Heart left ventricle (tissue), 16 donors: ENCODE results near the gene FRMD4B. TPM values are rescaled to one million over a fixed set of nuclear protein-coding genes. Genes with fewer than 3 reads are reported as not detected.

ENCODE experiments used
- ATAC-seq, 4 donors: fragments of 200-7000 bp; cut with Tn5 transposase; one replicate each; pipeline ENCODE4 v1.9.1; 2020 to 2022; ENCODE audit warnings: moderate library complexity in 4 of 4, mild to moderate bottlenecking in 3 of 4, moderate number of reproducible peaks in 1 of 4
- DNase-seq, 5 donors: peaks; one replicate each; pipeline ENCODE4 v3.0.0-alpha.2; 2020
- H3K27ac ChIP-seq, 12 donors: fragments of 200-600 bp; sonication (generic) in 4 of 12; one replicate each; pipeline versions ENCODE4 v1.5.0 to v1.8.0; 2016 to 2022; ENCODE audit warnings: mild to moderate bottlenecking in 2 of 12
- H3K27me3 ChIP-seq, 9 donors: fragments of 200-600 bp; sonication (generic) in 2 of 9; one replicate each; pipeline versions ENCODE4 v1.5.1 to v1.8.0; 2016 to 2022; ENCODE audit warnings: mild to moderate bottlenecking in 3 of 9
- H3K36me3 ChIP-seq, 9 donors: fragments of 200-600 bp; sonication (generic) in 2 of 9; one replicate each; pipeline versions ENCODE4 v1.5.0 to v1.8.0; 2018 to 2022; ENCODE audit warnings: mild to moderate bottlenecking in 2 of 9
- H3K4me1 ChIP-seq, 12 donors: fragments of 200-600 bp; sonication (generic) in 4 of 12; one replicate each; pipeline versions ENCODE4 v1.5.0 to v1.8.0; 2016 to 2022; ENCODE audit warnings: mild to moderate bottlenecking in 3 of 12
- H3K4me3 ChIP-seq, 12 donors: fragments of 200-600 bp; sonication (generic) in 4 of 12; one replicate each; pipeline versions ENCODE4 v1.5.0 to v1.8.0; 2017 to 2022; ENCODE audit warnings: mild to moderate bottlenecking in 9 of 12, moderate library complexity in 4 of 12
- H3K9me3 ChIP-seq, 12 donors: fragments of 200-600 bp; sonication (generic) in 4 of 12; one replicate each; pipeline versions ENCODE4 v1.5.0 to v1.8.0; 2016 to 2022; ENCODE audit warnings: mild to moderate bottlenecking in 1 of 12
- CTCF ChIP-seq, 12 donors: fragments of 200-600 bp; sonication (generic) in 4 of 12; IDR thresholded peaks; one replicate each; pipeline versions ENCODE4 v1.5.0 to v1.8.0; 2018 to 2022; ENCODE audit warnings: antibody characterized with exemption in 12 of 12, mild to moderate bottlenecking in 5 of 12
- POLR2A ChIP-seq, 2 donors: fragments of 450-650 bp; IDR thresholded peaks; one replicate each; pipeline ENCODE4 v1.6.1; 2017; ENCODE audit warnings: antibody characterized with exemption in 2 of 2, mild to moderate bottlenecking in 2 of 2, moderate library complexity in 2 of 2
- WGBS, 4 donors: extraction: QIAGEN DNeasy Blood & Tissue Kit in 2 of 4; methylation state at CpG; one replicate each; pipeline versions ENCODE4 v1.1.5 to v1.1.7; 2013 to 2018; 5-methylcytosine and 5-hydroxymethylcytosine counted together
- intact Hi-C, 10 donors: fragments of 100-400 bp; cut with DNase I; formaldehyde crosslinking; loops; one replicate each; pipeline versions ENCODE4 v1.11.1 to v1.14.2; 2022
- polyA plus RNA-seq, 2 donors: library from polyadenylated mRNA; stranded (reverse); fragments of 200-250 nt; gene quantifications; one replicate each; pipeline ENCODE4 v1.2.3, GENCODE V29; 2013
- total RNA-seq, 9 donors: library from RNA; depleted of rRNA in 2 of 9; stranded (reverse); fragments of >200 nt in 2 of 9; fragmentation: NEBNext Ultra II Directional in 3 of 9; extraction: Animal tissue kit (Norgen Biotek cat#: 25700) in 3 of 9; gene quantifications; one replicate each; pipeline versions ENCODE4 v1.1.0 to v1.2.4, GENCODE V29; 2016 to 2023
- donor health status: ischemic (EF 13 %, LVEDD 7.1; RV severe dilation, severe dysfunction).
- donor health status: healthy with polysubstance abuse.
- donor health status: DM: no; HTN: yes; CAD: no.
- donor health status: DM: no; HTN: no; CAD: no.
- donor health status: ischemic (EF 25% LVEDD 6.9; RV normal size, moderate dysfunction).
- donor health status: ischemic (EF 25% LVEDD 5.7; RV mildly dilated, moderate dysfunction).
- donor health status: healthy.
- donor health status: DM: yes; HTN: yes; CAD: no.
- donor health status: ischemic (EF 35%, LVEDD 5.7; RV mildly dilated, moderate dysfunction).
- donor health status: nonischemic (EF 11% LVEDD 7.7; RV severe dilation, severe dysfunction).
- donor health status: DM: yes; HTN: yes; CAD: no.
- donor health status: PGD.
- donor health status: ischemic (EF 29% LVEDD 5.4; RV normal size, mild dysfunction).
- donor health status: nonischemic (EF 23%, LVEDD 6.1; RV moderate dilation, normal function).

Gene FRMD4B
- total and polyA plus RNA-seq, 11 donors = 3.4 to 42.8 (median 10.9) TPM

- Histone ChIP-seq H3K27ac (no peak overlapping the region), H3K27me3 (no peaks in the 10 kb centered on the region), H3K4me3 (no peak overlapping the region), H3K9me3 (no peaks in the 10 kb centered on the region), H3K4me1 (peaks cover 0 to 18% (median 0%) of the 10 kb centered on the region in 12 donors), H3K36me3 (peaks cover 0 to 87% (median 48%) of the 10 kb centered on the region in 9 donors)
- intact Hi-C loops = no loop called here
- WGBS, 4 donors = 50 to 58% (median 51%) methylated on average over 3 of the region's 3 CpGs
- DNase-seq = no peak
- no peak for ATAC-seq
- no peak for TF ChIP-seq CTCF (IDR thresholded peaks at IDR 0.05)
- no peak for TF ChIP-seq POLR2A (IDR thresholded peaks at IDR 0.05)
These were observed 171.6 kb downstream of the FRMD4B start for GRCh38 chr3:69214241-69214640.

GRCh38 chr3:69212411-69213160 lies 173.3 kb downstream of the FRMD4B start:
- H3K36me3 ChIP-seq = peaks cover 0 to 84% (median 43%) of the 10 kb centered on the region in 9 donors
- WGBS, 4 donors = 72 to 82% (median 77%) methylated on average over 3 of the region's 3 CpGs
- H3K9me3 ChIP-seq = no peaks in the 10 kb centered on the region
- H3K4me3 ChIP-seq = no peak overlapping the region
- peak overlapping the region in 1 of 12 donors; percentile 34 for H3K27ac ChIP-seq
- no peak for TF ChIP-seq CTCF (IDR thresholded peaks at IDR 0.05)
- H3K4me1 ChIP-seq = peaks cover 0 to 18% (median 0%) of the 10 kb centered on the region in 12 donors
- no peak for DNase-seq
- no peaks in the 10 kb centered on the region for H3K27me3 ChIP-seq
- peak in 3 of 4 donors; percentile 9 to 46 (median 28) for ATAC-seq
- intact Hi-C loops = no loop called here

GRCh38 chr3:69210068-69210730 lies 175.7 kb downstream of the FRMD4B start:
- DNase-seq (no peak), ATAC-seq (no peak)
- intact Hi-C loops = no loop called here
- Histone ChIP-seq H3K36me3 (peaks cover 0 to 61% (median 22%) of the 10 kb centered on the region in 9 donors), H3K27me3 (no peaks in the 10 kb centered on the region), H3K27ac (no peak overlapping the region), H3K4me3 (no peak overlapping the region), H3K4me1 (peaks cover 0 to 18% (median 0%) of the 10 kb centered on the region in 12 donors), H3K9me3 (no peaks in the 10 kb centered on the region)
- no peak for TF ChIP-seq POLR2A (IDR thresholded peaks at IDR 0.05)
- TF ChIP-seq CTCF (IDR thresholded peaks at IDR 0.05) = no peak
- WGBS, 4 donors = 86 to 93% (median 90%) methylated on average over 5 of the region's 5 CpGs

GRCh38 chr3:69209413-69209812 lies 176.5 kb downstream of the FRMD4B start:
- intact Hi-C loops = loop anchor here in 1 of 10 donors (10.0 kb wide), 1 partner anchor 45 kb away; no protein-coding TSS in a partner anchor

More at GRCh38 chr3:69209413-69209812, 176.5 kb downstream of the FRMD4B start:
- ATAC-seq = no peak
- no peaks in the 10 kb centered on the region for H3K9me3 ChIP-seq
- TF ChIP-seq POLR2A (IDR thresholded peaks at IDR 0.05) (no peak), CTCF (IDR thresholded peaks at IDR 0.05) (no peak)
- H3K36me3 ChIP-seq = peaks cover 0 to 54% (median 15%) of the 10 kb centered on the region in 9 donors
- no peak for DNase-seq
- no peaks in the 10 kb centered on the region for H3K27me3 ChIP-seq
- H3K4me3 ChIP-seq = no peak overlapping the region
- H3K27ac ChIP-seq = no peak overlapping the region
- peaks cover 0 to 20% (median under 1%) of the 10 kb centered on the region in 12 donors for H3K4me1 ChIP-seq
